K562 (cell line): ENCODE measurements around the gene OR11G2. TPM values are rescaled to one million over a fixed set of nuclear protein-coding genes. Genes with fewer than 3 reads are reported as not detected.

Source experiments
- ATAC-seq: fragments of 200-7000 bp; cut with Tn5 transposase; 3 replicates; pipeline ENCODE4 v1.9.1; 2020; ENCODE audit warnings: moderate library complexity
- BruUV-seq: library from RNA; stranded (reverse); fragments of 400-500 nt; replicated peaks from 2 replicates; lab custom pipeline; 2021; lab: Mats Ljungman, UMichigan
- CTCF ChIA-PET: fragments of 300-600 bp; formaldehyde crosslinking; extraction: SDS; loops from one replicate; lab custom pipeline; 2021; ENCODE audit warnings: low intra/inter-chr PET ratio; lab: Yijun Ruan, JAX
- POLR2A ChIA-PET: fragments of 300-600, 350-650 bp; sonication (Branson Sonifier 250); formaldehyde crosslinking; extraction: SDS; loops from one replicate; lab custom pipeline; 2021; ENCODE audit warnings: antibody characterized with exemption, inconsistent platforms; lab: Yijun Ruan, JAX
- DNase-seq, 4 experiments: peaks; one replicate each; pipeline versions ENCODE4 v3.0.0 to v3.0.0-alpha.2; 2011 to 2018; ENCODE audit warnings: low spot score in 3 of 4, mixed read lengths in 3 of 4; ENCODE audit errors: extremely low read depth in 1 of 4
- FAIRE-seq: peaks from 2 replicates; lab custom pipeline; 2011; peaks lifted over from hg19 to GRCh38; lab: Jason Lieb, UNC
- H2AFZ ChIP-seq: 2 replicates; pipeline ENCODE4 v1.6.0; 2011; ENCODE audit warnings: low read depth, low read length, control low read depth, inconsistent platforms
- H3K27ac ChIP-seq: fragments of 200-600 bp; 3 replicates; pipeline ENCODE4 v1.8.0; 2011; ENCODE audit warnings: low read depth, mild to moderate bottlenecking, control low read depth, inconsistent platforms, low read length, moderate library complexity, mixed read lengths; ENCODE audit errors: extremely low read depth
- H3K27me3 ChIP-seq, 2 experiments: fragments of 300-600 bp in 1 of 2; 2 replicates in 1 of 2; 3 replicates in 1 of 2; pipeline versions ENCODE4 v1.6.0 to v1.8.0; 2011; ENCODE audit warnings: inconsistent platforms in 2 of 2, low read length in 2 of 2, mild to moderate bottlenecking in 1 of 2, mixed read lengths in 1 of 2, moderate library complexity in 1 of 2; ENCODE audit not compliant: control insufficient read depth in 2 of 2, insufficient read depth in 2 of 2
- H3K36me3 ChIP-seq: fragments of 300-600 bp; 3 replicates; pipeline ENCODE4 v1.8.0; 2011; ENCODE audit warnings: mild to moderate bottlenecking, low read length, inconsistent platforms; ENCODE audit not compliant: control insufficient read depth, insufficient read depth
- H3K4me1 ChIP-seq, 2 experiments: fragments of 200-600 bp in 1 of 2; replicated peaks in 1 of 2; 2 replicates in 1 of 2; 3 replicates in 1 of 2; pipeline versions ENCODE4 v1.5.1 to v1.8.0; 2011; ENCODE audit warnings: inconsistent platforms in 2 of 2, low read length in 2 of 2, mild to moderate bottlenecking in 1 of 2, mixed read lengths in 1 of 2, moderate library complexity in 1 of 2; ENCODE audit not compliant: control insufficient read depth in 2 of 2, insufficient read depth in 2 of 2
- H3K4me2 ChIP-seq: 2 replicates; pipeline ENCODE4 v1.6.1; 2011; ENCODE audit warnings: low read length, control low read depth, inconsistent platforms, mixed read lengths; ENCODE audit not compliant: insufficient read depth
- H3K4me3 ChIP-seq: fragments of 200-600 bp; sonication (generic), shearing (Covaris generic); 2 replicates; pipeline ENCODE4 v1.5.1; 2016; ENCODE audit warnings: control low read depth, inconsistent platforms
- H3K79me2 ChIP-seq: fragments of 200-600 bp; 3 replicates; pipeline ENCODE4 v1.8.0; 2011; ENCODE audit warnings: low read length, inconsistent platforms; ENCODE audit not compliant: control insufficient read depth, insufficient read depth
- H3K9ac ChIP-seq, 2 experiments: 2 replicates each; pipeline versions ENCODE4 v1.6.0 to v1.6.1; 2011; ENCODE audit warnings: low read depth in 2 of 2, low read length in 2 of 2, control low read depth in 1 of 2, inconsistent platforms in 1 of 2, mild to moderate bottlenecking in 1 of 2, mixed read lengths in 1 of 2; ENCODE audit not compliant: insufficient read depth in 1 of 2
- H3K9me1 ChIP-seq: one replicate; pipeline ENCODE4 v1.6.0; 2011; ENCODE audit warnings: inconsistent platforms, mild to moderate bottlenecking, low read length, moderate library complexity; ENCODE audit not compliant: control insufficient read depth, insufficient read depth
- H3K9me3 ChIP-seq: replicated peaks from 2 replicates; pipeline ENCODE4 v1.5.1; 2011; ENCODE audit warnings: low read depth, low read length, inconsistent platforms; ENCODE audit not compliant: control insufficient read depth, insufficient read depth
- H4K20me1 ChIP-seq: replicated peaks from 2 replicates; pipeline ENCODE4 v1.6.1; 2011; ENCODE audit warnings: low read length, inconsistent platforms, mixed read lengths; ENCODE audit not compliant: control insufficient read depth, insufficient read depth
- ARID2 ChIP-seq: fragments of 450-650 bp; IDR thresholded peaks from 2 replicates; pipeline ENCODE4 v1.6.1; 2017; ENCODE audit warnings: antibody characterized with exemption, mild to moderate bottlenecking
- ATF4 ChIP-seq: fragments of 450-650 bp; formaldehyde crosslinking; IDR thresholded peaks from 2 replicates; pipeline ENCODE4 v1.4.0; 2022; ENCODE audit warnings: mild to moderate bottlenecking, moderate library complexity
- HNRNPUL1 ChIP-seq: fragments of 200-400 bp; formaldehyde crosslinking; IDR thresholded peaks from 2 replicates; pipeline ENCODE4 v1.6.1; 2017; ENCODE audit warnings: low read length
- MEF2D ChIP-seq: conservative IDR thresholded peaks from 2 replicates; pipeline ENCODE4 v1.6.1; 2016; ENCODE audit warnings: low read depth, missing genetic modification characterization, missing compliant biosample characterization
- NR2C1 ChIP-seq, 2 experiments: fragments of 450-650 bp; IDR thresholded peaks; 2 replicates each; pipeline ENCODE4 v1.6.1; 2017; ENCODE audit warnings: mild to moderate bottlenecking in 2 of 2, antibody characterized with exemption in 1 of 2, inconsistent platforms in 1 of 2, missing compliant biosample characterization in 1 of 2, missing genetic modification characterization in 1 of 2
- PYGO2 ChIP-seq: fragments of 450-650 bp; IDR thresholded peaks from 2 replicates; pipeline ENCODE4 v1.6.1; 2016; ENCODE audit warnings: mild to moderate bottlenecking, missing genetic modification characterization, moderate library complexity, missing compliant biosample characterization
- SAFB ChIP-seq: fragments of 200-400 bp; formaldehyde crosslinking; IDR thresholded peaks from 2 replicates; pipeline ENCODE4 v1.6.1; 2017; ENCODE audit warnings: low read depth, low read length, borderline replicate concordance
- ZNF12 ChIP-seq: sonication (generic); formaldehyde crosslinking; IDR thresholded peaks from 2 replicates; pipeline ENCODE4 v1.4.0; 2020; ENCODE audit warnings: mild to moderate bottlenecking, missing genetic modification reagents
- ZNF140 ChIP-seq: fragments of 250-450 bp; sonication (Bioruptor Pico); IDR thresholded peaks from 2 replicates; pipeline ENCODE4 v1.8.0; 2021; ENCODE audit warnings: moderate library complexity, mild to moderate bottlenecking, inconsistent platforms
- ZNF277 ChIP-seq: fragments of 250-450 bp; sonication (Bioruptor Pico); IDR thresholded peaks from 2 replicates; pipeline ENCODE4 v1.8.0; 2022; ENCODE audit warnings: inconsistent platforms, mild to moderate bottlenecking, moderate library complexity, borderline replicate concordance
- ZNF316 ChIP-seq: fragments of 450-650 bp; IDR thresholded peaks from 2 replicates; pipeline ENCODE4 v1.6.1; 2016
- ZNF511 ChIP-seq: sonication (generic); formaldehyde crosslinking; IDR thresholded peaks from 2 replicates; pipeline ENCODE4 v1.8.0; 2022; ENCODE audit warnings: mild to moderate bottlenecking, missing genetic modification reagents
- ZNF589 ChIP-seq: fragments of 200-800 bp; sonication (Bioruptor generic); IDR thresholded peaks from 2 replicates; pipeline ENCODE4 v1.6.1; 2016; ENCODE audit warnings: low read depth, missing genetic modification characterization, missing compliant biosample characterization
- ZNF707 ChIP-seq: fragments of 250-450 bp; sonication (Bioruptor Pico); conservative IDR thresholded peaks from 2 replicates; pipeline ENCODE4 v1.8.0; 2022; ENCODE audit warnings: inconsistent platforms, mild to moderate bottlenecking, moderate library complexity
- WGBS: fragments of 100-300 bp; shearing (Covaris generic); methylation state at CpG from one replicate; pipeline ENCODE4 v1.1.6; 2016; ENCODE audit warnings: low coverage, mixed read lengths; ENCODE audit not compliant: insufficient coverage; ENCODE audit errors: missing lambda C conversion rate; 5-methylcytosine and 5-hydroxymethylcytosine counted together
- in situ Hi-C: fragments of 300-500 bp; cut with MboI; formaldehyde crosslinking; loops from 4 replicates; pipeline ENCODE4 v1.15.0; 2018; ENCODE audit warnings: inconsistent platforms, mixed read lengths
- intact Hi-C: fragments of 100-400 bp; cut with micrococcal nuclease; formaldehyde crosslinking; loops from 2 replicates; pipeline ENCODE4 v1.14.2; 2022
- polyA plus RNA-seq, 8 experiments: library from polyadenylated mRNA; depleted of rRNA in 4 of 8; stranded (reverse) in 5 of 8; unstranded in 3 of 8; fragments of >200 nt; fragmentation: Nextera tagmentation in 2 of 8; fragmentation: Illumina TruSeq in 1 of 8; extraction: Ambion mirVana in 2 of 8; extraction: Trizol in 1 of 8; gene quantifications; 2 replicates each; pipeline versions ENCODE4 v1.2.1 to v1.2.3, GENCODE V29; 2011 to 2014; ENCODE audit warnings: inconsistent platforms in 1 of 8, missing spikeins in 1 of 8
- total RNA-seq, 7 experiments: library from RNA; depleted of rRNA in 6 of 7; stranded (reverse); fragments of >200 nt in 6 of 7; fragmentation: Illumina TruSeq in 2 of 7; extraction: Trizol in 2 of 7; gene quantifications; 2 replicates each; pipeline versions ENCODE4 v1.2.1 to v1.2.3, GENCODE V29; 2011 to 2021; ENCODE audit warnings: low replicate concordance in 1 of 7
- TF ChIP-seq, protein P1 (sequence below): IDR thresholded peaks from 3 replicates; pipeline ENCODE4 v1.6.1; 2011; ENCODE audit warnings: borderline replicate concordance, mild to moderate bottlenecking, moderate library complexity; ENCODE audit not compliant: insufficient read length; ENCODE audit errors: extremely low read depth

OR11G2 gene
- total and polyA plus RNA-seq, 9 of the 15 experiments (the other 6 are each of a cell fraction or from before 2014, with no cell fraction given), result not detected

DNA sequence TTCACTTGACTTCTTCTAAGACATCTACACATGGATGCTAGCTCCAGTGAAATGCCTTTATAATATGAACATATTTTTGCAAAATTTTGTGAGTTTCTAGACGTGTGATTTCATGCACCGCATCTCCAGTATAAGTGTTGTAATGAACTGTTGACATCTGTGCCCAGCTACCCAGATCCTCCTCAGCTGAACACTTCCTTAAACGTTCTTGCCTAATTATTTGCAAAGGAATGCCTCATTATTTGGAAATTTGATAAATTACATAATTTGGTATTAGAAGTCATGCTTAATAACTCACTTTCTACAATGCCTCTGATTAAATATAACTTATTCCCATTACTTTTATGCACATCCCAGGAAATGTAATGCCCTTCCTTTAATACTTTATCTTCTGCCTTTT, 14.0 kb downstream of the OR11G2 start (continued):
- TF ChIP-seq ZNF277 (CRISPR knock-in tag) (no peak), ZNF140 (CRISPR knock-in tag) (no peak)

DNA sequence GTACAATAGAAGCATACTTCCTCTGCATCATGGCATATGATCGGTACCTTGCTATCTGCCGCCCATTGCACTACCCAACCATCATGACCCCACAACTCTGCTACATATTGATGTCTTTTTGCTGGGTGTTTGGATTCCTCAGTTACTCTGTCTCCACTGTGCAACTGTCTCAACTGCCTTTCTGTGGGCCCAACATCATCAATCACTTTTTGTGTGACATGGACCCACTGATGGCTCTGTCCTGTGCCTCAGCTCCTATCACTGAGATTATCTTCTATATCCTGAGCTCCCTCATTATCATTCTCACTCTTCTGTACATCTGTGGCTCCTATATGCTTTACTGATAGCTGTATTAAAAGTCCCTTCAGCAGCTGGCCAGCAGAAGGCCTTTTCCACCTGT, 18.9 kb downstream of the OR11G2 start:
- no peak for FAIRE-seq
- no peaks in the 10 kb centered on the region; a peak in 1 of 5 replicates for H3K4me1 ChIP-seq
- intact Hi-C loops (no loop called here), in situ Hi-C loops (no loop called here)
- H3K9me1 ChIP-seq, result no peaks in the 10 kb centered on the region
- peak in 1 of 4 experiments; percentile 3 for DNase-seq
- ChIA-PET CTCF (no interaction called here), POLR2A (interaction anchor here (0.6 kb wide), 1 partner anchor 339 kb away, joined by 3 read pairs; no protein-coding TSS in a partner anchor)
- H2AFZ ChIP-seq, result 0 out of 2 replicates have a peak overlapping the region, but pooled peaks have one; percentile 22
- H3K4me3 ChIP-seq, result no peak overlapping the region
- no peak overlapping the region for H3K27ac ChIP-seq
- H3K27me3 ChIP-seq, result no peaks in the 10 kb centered on the region
- ATAC-seq, result no peak; the same call in 2 of the 3 replicates
- H3K9ac ChIP-seq, result no peak overlapping the region
- no peak overlapping the region for H3K4me2 ChIP-seq
- no peaks in the 10 kb centered on the region for H4K20me1 ChIP-seq
- no peaks in the 10 kb centered on the region for H3K9me3 ChIP-seq
- no peaks in the 10 kb centered on the region for H3K36me3 ChIP-seq
- 22% methylated on average over 2 of the region's 2 CpGs for WGBS
- H3K79me2 ChIP-seq, result no peaks in the 10 kb centered on the region
- no TSS peak for BruUV-seq
- no peak for TF ChIP-seq SAFB
- no peak for TF ChIP-seq ARID2
- no peak for TF ChIP-seq ZNF589 (CRISPR knock-in tag)
- no peak for TF ChIP-seq PYGO2 (tag)
- no peak for TF ChIP-seq ZNF316
- TF ChIP-seq ATF4 (CRISPR knock-in tag), result no peak
- no peak for TF ChIP-seq ZNF511 (CRISPR knock-in tag)
- TF ChIP-seq ZNF707, result no peak
- no peak for TF ChIP-seq ZNF12 (CRISPR knock-in tag)
- TF ChIP-seq HNRNPUL1, result no peak
- TF ChIP-seq NR2C1 (IDR thresholded peaks at IDR 0.05), result no peak
- no peak for TF ChIP-seq NR2C1 (tag; IDR thresholded peaks at IDR 0.05)
- TF ChIP-seq MEF2D (tag), result no peak
- TF ChIP-seq, protein P1, sequence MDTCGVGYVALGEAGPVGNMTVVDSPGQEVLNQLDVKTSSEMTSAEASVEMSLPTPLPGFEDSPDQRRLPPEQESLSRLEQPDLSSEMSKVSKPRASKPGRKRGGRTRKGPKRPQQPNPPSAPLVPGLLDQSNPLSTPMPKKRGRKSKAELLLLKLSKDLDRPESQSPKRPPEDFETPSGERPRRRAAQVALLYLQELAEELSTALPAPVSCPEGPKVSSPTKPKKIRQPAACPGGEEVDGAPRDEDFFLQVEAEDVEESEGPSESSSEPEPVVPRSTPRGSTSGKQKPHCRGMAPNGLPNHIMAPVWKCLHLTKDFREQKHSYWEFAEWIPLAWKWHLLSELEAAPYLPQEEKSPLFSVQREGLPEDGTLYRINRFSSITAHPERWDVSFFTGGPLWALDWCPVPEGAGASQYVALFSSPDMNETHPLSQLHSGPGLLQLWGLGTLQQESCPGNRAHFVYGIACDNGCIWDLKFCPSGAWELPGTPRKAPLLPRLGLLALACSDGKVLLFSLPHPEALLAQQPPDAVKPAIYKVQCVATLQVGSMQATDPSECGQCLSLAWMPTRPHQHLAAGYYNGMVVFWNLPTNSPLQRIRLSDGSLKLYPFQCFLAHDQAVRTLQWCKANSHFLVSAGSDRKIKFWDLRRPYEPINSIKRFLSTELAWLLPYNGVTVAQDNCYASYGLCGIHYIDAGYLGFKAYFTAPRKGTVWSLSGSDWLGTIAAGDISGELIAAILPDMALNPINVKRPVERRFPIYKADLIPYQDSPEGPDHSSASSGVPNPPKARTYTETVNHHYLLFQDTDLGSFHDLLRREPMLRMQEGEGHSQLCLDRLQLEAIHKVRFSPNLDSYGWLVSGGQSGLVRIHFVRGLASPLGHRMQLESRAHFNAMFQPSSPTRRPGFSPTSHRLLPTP, result no peak
